Hepatocyte (in vitro differentiated cells): Measurements from ENCODE around the gene PPP2R2B. TPM values are rescaled to one million over a fixed set of nuclear protein-coding genes. Genes with fewer than 3 reads are reported as not detected.
A peak's percentile ranks its signal among the peaks of the same experiment; 100 is the strongest.

ENCODE experiments used
- DNase-seq: peaks from one replicate; pipeline ENCODE4 v3.0.0-alpha.2; 2016; ENCODE audit warnings: low spot score
- H2AFZ ChIP-seq: fragments of 200-600 bp; sonication (generic); 2 replicates; pipeline ENCODE4 v1.6.0; 2016; ENCODE audit warnings: antibody characterized with exemption, mild to moderate bottlenecking
- H3K27ac ChIP-seq: fragments of 200-600 bp; sonication (generic); 2 replicates; pipeline ENCODE4 v1.5.1; 2016; ENCODE audit warnings: mild to moderate bottlenecking
- H3K27me3 ChIP-seq: fragments of 200-600 bp; sonication (generic); 2 replicates; pipeline ENCODE4 v1.6.1; 2016
- H3K36me3 ChIP-seq: fragments of 200-600 bp; sonication (generic); replicated peaks from 2 replicates; pipeline ENCODE4 v1.5.1; 2016; ENCODE audit warnings: low read depth; ENCODE audit not compliant: insufficient read depth
- H3K4me1 ChIP-seq: fragments of 200-600 bp; sonication (generic); 2 replicates; pipeline ENCODE4 v1.5.1; 2016; ENCODE audit warnings: mild to moderate bottlenecking, moderate library complexity; ENCODE audit not compliant: insufficient read depth
- H3K4me2 ChIP-seq: fragments of 200-600 bp; sonication (generic); 2 replicates; pipeline ENCODE4 v1.6.0; 2016
- H3K4me3 ChIP-seq: fragments of 200-600 bp; sonication (generic); 2 replicates; pipeline ENCODE4 v1.5.1; 2016; ENCODE audit warnings: mild to moderate bottlenecking
- H3K79me2 ChIP-seq: fragments of 200-600 bp; sonication (generic); 2 replicates; pipeline ENCODE4 v1.6.0; 2017; ENCODE audit warnings: mild to moderate bottlenecking
- H3K9me2 ChIP-seq: fragments of 200-600 bp; sonication (generic); replicated peaks from 2 replicates; pipeline ENCODE4 v1.6.0; 2017; ENCODE audit warnings: mild to moderate bottlenecking; ENCODE audit not compliant: insufficient read depth
- H3K9me3 ChIP-seq: fragments of 200-600 bp; sonication (generic); 2 replicates; pipeline ENCODE4 v1.5.1; 2016; ENCODE audit warnings: low read depth, mild to moderate bottlenecking
- H4K20me1 ChIP-seq: fragments of 200-600 bp; sonication (generic); 2 replicates; pipeline ENCODE4 v1.6.0; 2016; ENCODE audit warnings: mild to moderate bottlenecking; ENCODE audit not compliant: insufficient read depth, poor library complexity, severe bottlenecking
- EZH2 ChIP-seq: fragments of 200-600 bp; sonication (generic); IDR thresholded peaks from 2 replicates; pipeline ENCODE4 v1.6.1; 2016; ENCODE audit warnings: antibody characterized with exemption, mild to moderate bottlenecking, borderline replicate concordance
- EZH2phosphoT487 ChIP-seq: fragments of 200-600 bp; sonication (generic); IDR thresholded peaks from one replicate; pipeline ENCODE4 v1.6.1; 2018; ENCODE audit warnings: antibody characterized with exemption, mild to moderate bottlenecking, low read depth, moderate library complexity; ENCODE audit not compliant: unreplicated experiment, severe bottlenecking
- WGBS: methylation state at CpG from one replicate; pipeline ENCODE4 v1.1.6; 2016; ENCODE audit warnings: low lambda C conversion rate; ENCODE audit errors: missing lambda C conversion rate; 5-methylcytosine and 5-hydroxymethylcytosine counted together
- polyA plus RNA-seq: library from polyadenylated mRNA; unstranded; fragments of >200 nt; fragmentation: Nextera tagmentation; extraction: Ambion mirVana; gene quantifications from 2 replicates; pipeline ENCODE4 v1.2.1, GENCODE V29; 2016
- total RNA-seq: library from RNA; depleted of rRNA; stranded (reverse); fragments of >200 nt; gene quantifications from 2 replicates; pipeline ENCODE4 v1.2.3, GENCODE V29; 2014
- TF ChIP-seq, protein P1 (sequence below): fragments of 200-600 bp; sonication (generic); IDR thresholded peaks from 2 replicates; pipeline ENCODE4 v1.5.1; 2016; ENCODE audit warnings: antibody characterized with exemption, mild to moderate bottlenecking; ENCODE audit not compliant: poor library complexity

The PPP2R2B gene
- total and polyA plus RNA-seq, 2 experiments from 2014 or later: 2.3 to 3.2 TPM

DNA sequence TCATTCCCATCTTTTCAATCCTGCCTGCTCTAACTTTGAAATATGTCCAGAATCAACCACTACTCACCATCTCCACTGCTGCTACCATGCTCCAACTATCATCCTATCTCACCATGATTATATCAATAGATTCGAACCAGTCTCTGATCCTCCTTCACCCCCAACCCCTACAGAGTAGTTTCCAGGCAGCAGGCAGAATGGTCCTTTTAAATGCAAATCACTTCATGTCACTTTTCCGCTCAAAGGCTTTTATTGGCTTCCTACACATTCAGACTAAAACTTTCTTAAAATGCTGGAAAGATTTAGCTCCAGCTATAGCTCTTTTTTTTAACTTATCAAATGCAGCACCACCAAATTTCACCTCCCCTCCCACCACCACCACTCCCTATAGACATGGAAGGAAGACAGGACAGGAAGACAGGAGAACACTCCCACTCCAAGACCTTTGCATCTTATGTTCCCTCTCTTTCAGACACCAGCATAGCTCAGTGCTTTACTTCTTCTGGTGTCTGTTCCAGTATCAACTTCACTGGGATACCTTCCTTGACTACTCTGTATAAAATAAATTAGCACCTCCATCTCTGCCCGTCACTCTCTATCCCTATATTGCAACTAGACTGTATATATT is 9.9 kb upstream of the PPP2R2B start:
- Histone ChIP-seq H2AFZ (no peak overlapping the region), H3K4me3 (no peak overlapping the region), H3K9me2 (no peaks in the 10 kb centered on the region), H3K27ac (no peak overlapping the region), H4K20me1 (no peaks in the 10 kb centered on the region), H3K4me2 (no peak overlapping the region), H3K27me3 (no peaks in the 10 kb centered on the region), H3K79me2 (no peaks in the 10 kb centered on the region), H3K9me3 (no peaks in the 10 kb centered on the region), H3K36me3 (no peaks in the 10 kb centered on the region), H3K4me1 (peaks cover 11% of the 10 kb centered on the region)
- no peak for DNase-seq
- TF ChIP-seq, protein P1, sequence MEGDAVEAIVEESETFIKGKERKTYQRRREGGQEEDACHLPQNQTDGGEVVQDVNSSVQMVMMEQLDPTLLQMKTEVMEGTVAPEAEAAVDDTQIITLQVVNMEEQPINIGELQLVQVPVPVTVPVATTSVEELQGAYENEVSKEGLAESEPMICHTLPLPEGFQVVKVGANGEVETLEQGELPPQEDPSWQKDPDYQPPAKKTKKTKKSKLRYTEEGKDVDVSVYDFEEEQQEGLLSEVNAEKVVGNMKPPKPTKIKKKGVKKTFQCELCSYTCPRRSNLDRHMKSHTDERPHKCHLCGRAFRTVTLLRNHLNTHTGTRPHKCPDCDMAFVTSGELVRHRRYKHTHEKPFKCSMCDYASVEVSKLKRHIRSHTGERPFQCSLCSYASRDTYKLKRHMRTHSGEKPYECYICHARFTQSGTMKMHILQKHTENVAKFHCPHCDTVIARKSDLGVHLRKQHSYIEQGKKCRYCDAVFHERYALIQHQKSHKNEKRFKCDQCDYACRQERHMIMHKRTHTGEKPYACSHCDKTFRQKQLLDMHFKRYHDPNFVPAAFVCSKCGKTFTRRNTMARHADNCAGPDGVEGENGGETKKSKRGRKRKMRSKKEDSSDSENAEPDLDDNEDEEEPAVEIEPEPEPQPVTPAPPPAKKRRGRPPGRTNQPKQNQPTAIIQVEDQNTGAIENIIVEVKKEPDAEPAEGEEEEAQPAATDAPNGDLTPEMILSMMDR: no peak
- TF ChIP-seq EZH2 (no peak), EZH2phosphoT487 (no peak)
- 71% methylated on average over 3 of the region's 3 CpGs for WGBS

DNA sequence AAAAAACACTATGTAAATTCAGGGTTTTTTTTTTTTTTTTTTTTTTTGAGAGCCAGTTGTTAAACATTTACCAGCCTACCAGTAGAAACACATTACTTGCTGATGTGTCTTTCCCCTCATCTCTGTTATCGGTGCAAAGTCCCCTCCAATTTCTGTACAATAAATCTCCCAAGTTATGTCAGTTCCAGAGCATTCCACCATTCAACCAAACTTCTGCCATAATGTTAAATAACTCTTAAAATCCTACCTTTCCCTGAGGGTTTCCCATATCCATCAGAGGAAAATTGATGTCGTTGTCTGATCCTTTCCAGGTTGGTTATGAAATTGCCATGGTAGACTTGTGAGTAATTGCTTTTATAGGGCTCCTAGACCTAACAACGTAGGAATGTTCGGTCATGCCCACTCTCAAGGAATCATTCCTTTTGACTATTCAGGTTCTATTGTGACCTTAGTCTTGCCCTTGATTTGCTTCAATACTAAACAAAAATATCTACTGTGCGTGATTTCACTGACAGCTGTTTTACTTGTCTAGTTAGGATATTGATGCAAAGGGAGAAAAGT is 5.6 kb upstream of the PPP2R2B start:
- Histone ChIP-seq H3K4me1 (peaks cover 13% of the 10 kb centered on the region), H3K27me3 (peaks cover 7% of the 10 kb centered on the region), H3K79me2 (no peaks in the 10 kb centered on the region), H3K4me3 (no peak overlapping the region), H2AFZ (no peak overlapping the region), H3K9me2 (no peaks in the 10 kb centered on the region), H3K4me2 (peak overlapping the region; percentile 52), H3K27ac (peak overlapping the region; percentile 66), H3K36me3 (no peaks in the 10 kb centered on the region), H3K9me3 (no peaks in the 10 kb centered on the region), H4K20me1 (no peaks in the 10 kb centered on the region)
- 70% methylated on average over 5 of the region's 5 CpGs for WGBS
- no peak for DNase-seq
- TF ChIP-seq, protein P1: no peak
- no peak for TF ChIP-seq EZH2
- no peak for TF ChIP-seq EZH2phosphoT487

- no peaks in the 10 kb centered on the region for H3K79me2 ChIP-seq
- peak; percentile 17 for DNase-seq
These were observed 5.0 kb upstream of the PPP2R2B start for GRCh38 chr5:146883511-146883910.

More at GRCh38 chr5:146883511-146883910, 5.0 kb upstream of the PPP2R2B start:
- Histone ChIP-seq H3K36me3 (no peaks in the 10 kb centered on the region), H3K4me1 (peaks cover 13% of the 10 kb centered on the region), H3K9me2 (no peaks in the 10 kb centered on the region), H2AFZ (no peak overlapping the region), H3K9me3 (no peaks in the 10 kb centered on the region), H3K27ac (peak overlapping the region; percentile 50), H3K27me3 (peaks cover 11% of the 10 kb centered on the region), H3K4me3 (no peak overlapping the region), H4K20me1 (no peaks in the 10 kb centered on the region), H3K4me2 (peak overlapping the region; percentile 52)
- WGBS: 61% methylated on average over 2 of the region's 2 CpGs
- TF ChIP-seq EZH2 (no peak), EZH2phosphoT487 (no peak)
- TF ChIP-seq, protein P1: no peak
